Breast epithelium (tissue), 3 donors: ENCODE measurements around the gene PGPEP1.

Experiments
- POLR2A ChIP-seq: fragments of 450-650 bp; IDR thresholded peaks from one replicate; pipeline ENCODE4 v1.6.1; 2016; ENCODE audit warnings: antibody characterized with exemption, mild to moderate bottlenecking, moderate library complexity
- POLR2AphosphoS5 ChIP-seq, 3 donors: sonication (generic); formaldehyde crosslinking; IDR thresholded peaks; one replicate each; pipeline ENCODE4 v1.6.1; 2017; ENCODE audit warnings: antibody characterized with exemption in 3 of 3

DNA sequence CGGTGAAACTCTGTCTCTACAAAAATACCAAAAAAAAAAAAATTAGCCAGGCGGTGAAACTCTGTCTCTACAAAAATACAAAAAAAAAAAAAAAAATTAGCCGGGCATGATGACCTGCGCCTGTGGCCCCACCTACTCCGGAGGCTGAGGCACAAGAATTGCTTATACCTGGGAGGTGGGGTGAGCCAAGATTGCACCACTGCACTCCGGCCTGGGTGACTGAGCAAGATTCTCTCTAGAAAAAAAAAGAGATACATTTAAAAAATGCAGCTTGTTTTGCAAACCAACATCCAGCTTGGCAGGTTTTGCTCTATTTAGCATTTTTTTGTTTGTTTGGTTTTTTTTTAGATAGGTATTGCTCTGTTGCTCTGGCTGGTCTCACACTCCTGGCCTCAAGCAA, 6.7 kb upstream of the PGPEP1 start:
- TF ChIP-seq POLR2A (no peak), POLR2AphosphoS5 (IDR thresholded peaks at IDR 0.05) (no peak)
